ENCODE data around the gene SAMD4A.

Gene SAMD4A

GRCh38 chr14:54839701-54840119 is 272.8 kb downstream of the SAMD4A start:
- FAIRE-seq, result no peak

DNA sequence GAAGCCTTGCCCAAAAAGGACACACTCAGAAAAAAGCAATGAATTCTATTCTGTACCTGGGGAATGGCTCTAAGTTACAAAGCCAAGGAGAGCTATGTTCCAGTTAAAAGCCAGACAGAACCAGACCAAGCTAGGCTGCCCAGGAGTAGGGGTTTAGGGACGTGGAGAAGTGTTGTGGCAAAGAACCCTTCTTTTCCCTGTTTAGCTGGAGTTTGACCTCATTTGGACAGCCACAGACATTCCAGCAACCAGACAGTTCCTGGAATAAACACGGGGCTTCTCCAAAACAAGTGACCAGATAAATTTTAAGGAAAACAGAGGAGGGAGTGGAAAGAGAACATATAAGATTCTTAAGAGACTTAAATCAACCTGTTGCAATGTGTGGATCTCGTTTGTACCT is 273.4 kb downstream of the SAMD4A start:
- FAIRE-seq, result no peak

GRCh38 chr14:54840798-54841197 is 273.9 kb downstream of the SAMD4A start:
- FAIRE-seq, result no peak
